SK-N-SH treated with all-trans-retinoic acid at 6 μM for 48 hours (cell line): ENCODE measurements around the gene C1orf198.

ENCODE experiments used
- ARNTL ChIP-seq: fragments of 450-650 bp; formaldehyde crosslinking; IDR thresholded peaks from 2 replicates; pipeline ENCODE4 v1.5.0; 2020; ENCODE audit warnings: low read depth, mild to moderate bottlenecking, moderate library complexity, borderline replicate concordance
- BACH2 ChIP-seq: fragments of 250-450 bp; sonication (Bioruptor Pico); IDR thresholded peaks from 2 replicates; pipeline ENCODE4 v1.9.0; 2021; ENCODE audit warnings: mild to moderate bottlenecking, borderline replicate concordance
- CREB5 ChIP-seq: fragments of 250-450 bp; sonication (Bioruptor Pico); IDR thresholded peaks from 2 replicates; pipeline ENCODE4 v1.5.1; 2020; ENCODE audit warnings: low read depth, mild to moderate bottlenecking, moderate library complexity
- ISL1 ChIP-seq: fragments of 250-450 bp; sonication (Bioruptor Pico); IDR thresholded peaks from 2 replicates; pipeline ENCODE4 v2.1.2; 2022; ENCODE audit warnings: mild to moderate bottlenecking, moderate library complexity
- OSR1 ChIP-seq: fragments of 250-450 bp; sonication (Bioruptor Pico); IDR thresholded peaks from 2 replicates; pipeline ENCODE4 v1.8.0; 2022; ENCODE audit warnings: moderate library complexity, mild to moderate bottlenecking, inconsistent platforms
- PPARA ChIP-seq: fragments of 250-450 bp; sonication (Bioruptor Pico); IDR thresholded peaks from 2 replicates; pipeline ENCODE4 v1.5.0; 2020; ENCODE audit warnings: mild to moderate bottlenecking, borderline replicate concordance
- RARB ChIP-seq: fragments of 250-450 bp; sonication (Bioruptor Pico); IDR thresholded peaks from 2 replicates; pipeline ENCODE4 v1.8.0; 2021; ENCODE audit warnings: mild to moderate bottlenecking, moderate library complexity
- SNAI2 ChIP-seq: fragments of 250-450 bp; sonication (Bioruptor Pico); IDR thresholded peaks from 2 replicates; pipeline ENCODE4 v1.5.0; 2020; ENCODE audit warnings: mild to moderate bottlenecking, moderate library complexity
- TCF4 ChIP-seq: fragments of 250-450 bp; sonication (Bioruptor Pico); IDR thresholded peaks from 2 replicates; pipeline ENCODE4 v1.8.0; 2021; ENCODE audit warnings: mild to moderate bottlenecking, moderate library complexity, borderline replicate concordance
- ZFP30 ChIP-seq: fragments of 450-650 bp; formaldehyde crosslinking; IDR thresholded peaks from 2 replicates; pipeline ENCODE4 v1.5.0; 2022; ENCODE audit warnings: mild to moderate bottlenecking, moderate library complexity
- ZNF565 ChIP-seq: fragments of 450-650 bp; formaldehyde crosslinking; conservative IDR thresholded peaks from 2 replicates; pipeline ENCODE4 v1.5.0; 2020; ENCODE audit warnings: low read depth, mild to moderate bottlenecking, moderate library complexity
- ZNF8 ChIP-seq: fragments of 450-650 bp; formaldehyde crosslinking; IDR thresholded peaks from 2 replicates; pipeline ENCODE4 v1.5.0; 2020; ENCODE audit warnings: mild to moderate bottlenecking, moderate library complexity
- TF ChIP-seq, protein P1 (sequence below): fragments of 250-450 bp; sonication (Bioruptor Pico); IDR thresholded peaks from 2 replicates; pipeline ENCODE4 v1.8.0; 2020; ENCODE audit warnings: mild to moderate bottlenecking, moderate library complexity, borderline replicate concordance

DNA sequence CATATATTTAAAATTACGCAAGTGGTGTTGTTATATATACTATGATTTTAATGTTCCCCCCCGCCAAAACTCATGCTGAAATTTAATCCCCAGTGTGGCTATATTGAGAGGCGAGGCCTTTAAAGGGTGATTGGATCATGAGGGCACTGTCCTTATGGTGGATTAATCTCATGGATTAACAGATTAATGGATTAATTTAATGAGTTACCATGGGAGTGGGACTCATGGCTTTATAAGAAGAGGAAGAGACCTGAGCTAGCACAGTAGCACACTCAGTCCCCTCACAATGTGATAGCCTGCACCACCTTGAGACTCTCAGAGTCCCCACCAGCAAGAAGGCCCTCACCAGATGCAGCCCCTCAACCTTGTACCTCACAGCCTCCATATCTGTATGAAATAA, 34.8 kb downstream of the C1orf198 start:
- TF ChIP-seq CREB5 (no peak), ZFP30 (CRISPR knock-in tag) (no peak), RARB (CRISPR knock-in tag) (no peak), ISL1 (CRISPR knock-in tag) (no peak), BACH2 (CRISPR knock-in tag) (no peak), ARNTL (CRISPR knock-in tag) (no peak), SNAI2 (CRISPR knock-in tag) (no peak), ZNF8 (CRISPR knock-in tag) (no peak), PPARA (CRISPR knock-in tag) (no peak), OSR1 (CRISPR knock-in tag) (no peak), ZNF565 (no peak), TCF4 (CRISPR knock-in tag) (no peak)
- TF ChIP-seq, protein P1, sequence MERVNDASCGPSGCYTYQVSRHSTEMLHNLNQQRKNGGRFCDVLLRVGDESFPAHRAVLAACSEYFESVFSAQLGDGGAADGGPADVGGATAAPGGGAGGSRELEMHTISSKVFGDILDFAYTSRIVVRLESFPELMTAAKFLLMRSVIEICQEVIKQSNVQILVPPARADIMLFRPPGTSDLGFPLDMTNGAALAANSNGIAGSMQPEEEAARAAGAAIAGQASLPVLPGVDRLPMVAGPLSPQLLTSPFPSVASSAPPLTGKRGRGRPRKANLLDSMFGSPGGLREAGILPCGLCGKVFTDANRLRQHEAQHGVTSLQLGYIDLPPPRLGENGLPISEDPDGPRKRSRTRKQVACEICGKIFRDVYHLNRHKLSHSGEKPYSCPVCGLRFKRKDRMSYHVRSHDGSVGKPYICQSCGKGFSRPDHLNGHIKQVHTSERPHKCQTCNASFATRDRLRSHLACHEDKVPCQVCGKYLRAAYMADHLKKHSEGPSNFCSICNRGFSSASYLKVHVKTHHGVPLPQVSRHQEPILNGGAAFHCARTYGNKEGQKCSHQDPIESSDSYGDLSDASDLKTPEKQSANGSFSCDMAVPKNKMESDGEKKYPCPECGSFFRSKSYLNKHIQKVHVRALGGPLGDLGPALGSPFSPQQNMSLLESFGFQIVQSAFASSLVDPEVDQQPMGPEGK: no peak
